ENCODE data around the gene ADAM19.

- TF ChIP-seq, protein P1, sequence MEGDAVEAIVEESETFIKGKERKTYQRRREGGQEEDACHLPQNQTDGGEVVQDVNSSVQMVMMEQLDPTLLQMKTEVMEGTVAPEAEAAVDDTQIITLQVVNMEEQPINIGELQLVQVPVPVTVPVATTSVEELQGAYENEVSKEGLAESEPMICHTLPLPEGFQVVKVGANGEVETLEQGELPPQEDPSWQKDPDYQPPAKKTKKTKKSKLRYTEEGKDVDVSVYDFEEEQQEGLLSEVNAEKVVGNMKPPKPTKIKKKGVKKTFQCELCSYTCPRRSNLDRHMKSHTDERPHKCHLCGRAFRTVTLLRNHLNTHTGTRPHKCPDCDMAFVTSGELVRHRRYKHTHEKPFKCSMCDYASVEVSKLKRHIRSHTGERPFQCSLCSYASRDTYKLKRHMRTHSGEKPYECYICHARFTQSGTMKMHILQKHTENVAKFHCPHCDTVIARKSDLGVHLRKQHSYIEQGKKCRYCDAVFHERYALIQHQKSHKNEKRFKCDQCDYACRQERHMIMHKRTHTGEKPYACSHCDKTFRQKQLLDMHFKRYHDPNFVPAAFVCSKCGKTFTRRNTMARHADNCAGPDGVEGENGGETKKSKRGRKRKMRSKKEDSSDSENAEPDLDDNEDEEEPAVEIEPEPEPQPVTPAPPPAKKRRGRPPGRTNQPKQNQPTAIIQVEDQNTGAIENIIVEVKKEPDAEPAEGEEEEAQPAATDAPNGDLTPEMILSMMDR (IDR thresholded peaks at IDR 0.05) = no peak
- TF ChIP-seq POLR2A (IDR thresholded peaks at IDR 0.05) = no peak
Measured at GRCh38 chr5:157618191-157618765, 42.7 kb upstream of the ADAM19 start.
